Naive thymus-derived CD4-positive, alpha-beta T cell (primary cell): ENCODE data around the gene IL13RA2. TPM values are rescaled to one million over a fixed set of nuclear protein-coding genes. Genes with fewer than 3 reads are reported as not detected.

Experiments used
- ATAC-seq: fragments of 150-1000 bp; cut with Tn5 transposase; 2 replicates; pipeline ENCODE4 v1.10.0; 2021; ENCODE audit warnings: mild to moderate bottlenecking, moderate library complexity
- CTCF ChIA-PET: fragments of 350-600 bp; sonication (Branson Sonifier 250); formaldehyde crosslinking; loops from one replicate; lab custom pipeline; 2021; ENCODE audit warnings: antibody characterized with exemption; lab: Charles Lee
- POLR2A ChIA-PET: fragments of 350-600 bp; sonication (Branson Sonifier 250); formaldehyde crosslinking; loops from one replicate; lab custom pipeline; 2021; ENCODE audit warnings: antibody characterized with exemption, inconsistent platforms; lab: Charles Lee
- DNase-seq, 9 donors: peaks; one replicate each; pipeline versions ENCODE4 v3.0.0 to v3.0.0-alpha.2; 2020 to 2022; ENCODE audit warnings: mixed read lengths in 1 of 9
- H3K27ac ChIP-seq: one replicate; pipeline ENCODE4 v1.7.0; 2013; ENCODE audit warnings: mild to moderate bottlenecking, low read depth, low read length, moderate library complexity
- H3K27me3 ChIP-seq, 2 donors: one replicate each; pipeline ENCODE4 v1.7.0; 2013; ENCODE audit warnings: low read length in 2 of 2, mild to moderate bottlenecking in 2 of 2, moderate library complexity in 2 of 2; ENCODE audit not compliant: control insufficient read depth in 2 of 2, insufficient read depth in 2 of 2
- H3K36me3 ChIP-seq, 3 experiments: 1 replicate in 2 of 3; 2 replicates in 1 of 3; pipeline ENCODE4 v1.7.0; 2013; ENCODE audit warnings: low read length in 3 of 3, mild to moderate bottlenecking in 3 of 3, moderate library complexity in 1 of 3; ENCODE audit not compliant: insufficient read depth in 3 of 3, control insufficient read depth in 2 of 3
- H3K4me1 ChIP-seq, 2 donors: one replicate each; pipeline ENCODE4 v1.7.0; 2013; ENCODE audit warnings: low read length in 2 of 2, mild to moderate bottlenecking in 2 of 2, moderate library complexity in 1 of 2; ENCODE audit not compliant: control insufficient read depth in 2 of 2, insufficient read depth in 2 of 2
- H3K4me3 ChIP-seq: 2 replicates; pipeline ENCODE4 v1.7.0; 2013; ENCODE audit warnings: mild to moderate bottlenecking, low read length
- H3K9me3 ChIP-seq, 3 experiments: 1 replicate in 2 of 3; 2 replicates in 1 of 3; pipeline ENCODE4 v1.7.0; 2013; ENCODE audit warnings: low read length in 3 of 3; ENCODE audit not compliant: control insufficient read depth in 2 of 3
- H3K27ac Mint-ChIP-seq, 9 donors: one replicate each; pipeline ENCODE4 v1.8.0; 2020 to 2022; ENCODE audit warnings: mixed read lengths in 9 of 9, mild to moderate bottlenecking in 8 of 9, moderate library complexity in 5 of 9, inconsistent platforms in 2 of 9
- H3K27me3 Mint-ChIP-seq, 5 donors: one replicate each; pipeline ENCODE4 v1.8.0; 2021 to 2022; ENCODE audit warnings: mixed read lengths in 5 of 5, mild to moderate bottlenecking in 1 of 5
- H3K36me3 Mint-ChIP-seq, 5 donors: one replicate each; pipeline ENCODE4 v1.8.0; 2020 to 2022; ENCODE audit warnings: mixed read lengths in 5 of 5, mild to moderate bottlenecking in 3 of 5, inconsistent platforms in 1 of 5
- H3K4me1 Mint-ChIP-seq, 7 donors: one replicate each; pipeline ENCODE4 v1.8.0; 2020 to 2022; ENCODE audit warnings: mixed read lengths in 7 of 7, mild to moderate bottlenecking in 3 of 7, inconsistent platforms in 1 of 7
- H3K4me3 Mint-ChIP-seq, 10 donors: one replicate each; pipeline ENCODE4 v1.8.0; 2020 to 2022; ENCODE audit warnings: mild to moderate bottlenecking in 10 of 10, mixed read lengths in 10 of 10, moderate library complexity in 6 of 10, inconsistent platforms in 2 of 10
- H3K9me3 Mint-ChIP-seq, 11 donors: one replicate each; pipeline ENCODE4 v1.8.0; 2020 to 2022; ENCODE audit warnings: mixed read lengths in 11 of 11, mild to moderate bottlenecking in 4 of 11, inconsistent platforms in 1 of 11, moderate library complexity in 1 of 11
- intact Hi-C, 2 donors: fragments of 100-400 bp; cut with micrococcal nuclease; formaldehyde crosslinking; loops; one replicate each; pipeline ENCODE4 v1.15.1; 2023
- polyA plus RNA-seq, 2 donors: library from polyadenylated mRNA; unstranded; fragments of 300-500 nt; fragmentation: Illumina TruSeq; gene quantifications; one replicate each; pipeline ENCODE4 v1.2.3, GENCODE V29; 2021
- total RNA-seq, 6 experiments: library from RNA in 5 of 6; stranded (reverse) in 5 of 6; gene quantifications; 1 replicate in 5 of 6; 2 replicates in 1 of 6; pipeline ENCODE4 v1.2.3 and lab custom pipeline; 2021 to 2026

The IL13RA2 gene
- total and polyA plus RNA-seq, 7 experiments from 2014 or later = not detected

DNA sequence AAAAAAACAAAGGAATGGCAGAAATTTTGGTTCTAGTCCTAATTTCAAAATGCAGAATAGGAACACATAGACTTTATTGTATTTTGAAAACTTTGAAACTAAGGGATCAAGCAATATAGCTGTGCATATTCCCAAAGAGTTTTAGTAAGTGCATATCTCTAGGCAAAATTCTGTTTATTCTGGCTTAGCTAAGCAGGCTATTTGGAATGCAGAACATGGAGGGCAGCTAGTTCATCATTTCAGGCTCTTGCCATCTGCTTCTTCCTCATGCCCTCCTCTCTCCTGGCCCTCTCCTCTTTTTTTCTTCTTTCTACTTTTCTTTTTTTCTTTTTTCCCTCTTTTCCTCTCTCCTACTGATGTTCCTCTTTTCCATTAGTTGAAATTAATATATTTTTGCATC is 12.0 kb upstream of the IL13RA2 start:
- Mint-ChIP-seq H3K4me1 (no peaks in the 10 kb centered on the region), H3K9me3 (peaks cover 0 to 4% (median 0%) of the 10 kb centered on the region in 11 donors), H3K27ac (no peak overlapping the region), H3K4me3 (no peak overlapping the region), H3K27me3 (no peaks in the 10 kb centered on the region), H3K36me3 (no peaks in the 10 kb centered on the region)
- no peak overlapping the region for H3K27ac ChIP-seq
- no peaks in the 10 kb centered on the region for H3K27me3 ChIP-seq
- DNase-seq (no peak), ATAC-seq (no peak)
- no peaks in the 10 kb centered on the region for H3K9me3 ChIP-seq
- H3K36me3 ChIP-seq = no peaks in the 10 kb centered on the region
- ChIA-PET POLR2A (no interaction called here), CTCF (no interaction called here)
- no peak overlapping the region for H3K4me3 ChIP-seq
- intact Hi-C loops = no loop called here
- no peaks in the 10 kb centered on the region for H3K4me1 ChIP-seq

GRCh38 chrX:115023811-115024210 is 6.4 kb upstream of the IL13RA2 start:
- Mint-ChIP-seq H3K27ac (no peak overlapping the region), H3K9me3 (peaks cover 0 to 4% (median 0%) of the 10 kb centered on the region in 11 donors), H3K27me3 (no peaks in the 10 kb centered on the region), H3K4me3 (no peak overlapping the region), H3K4me1 (no peaks in the 10 kb centered on the region), H3K36me3 (no peaks in the 10 kb centered on the region)
- no peaks in the 10 kb centered on the region for H3K36me3 ChIP-seq
- no peaks in the 10 kb centered on the region for H3K9me3 ChIP-seq
- ATAC-seq = no peak
- ChIA-PET CTCF (no interaction called here), POLR2A (no interaction called here)
- no peaks in the 10 kb centered on the region for H3K27me3 ChIP-seq
- no peak for DNase-seq
- no peak overlapping the region for H3K4me3 ChIP-seq
- intact Hi-C loops = no loop called here
- H3K27ac ChIP-seq = no peak overlapping the region
- H3K4me1 ChIP-seq = no peaks in the 10 kb centered on the region

DNA sequence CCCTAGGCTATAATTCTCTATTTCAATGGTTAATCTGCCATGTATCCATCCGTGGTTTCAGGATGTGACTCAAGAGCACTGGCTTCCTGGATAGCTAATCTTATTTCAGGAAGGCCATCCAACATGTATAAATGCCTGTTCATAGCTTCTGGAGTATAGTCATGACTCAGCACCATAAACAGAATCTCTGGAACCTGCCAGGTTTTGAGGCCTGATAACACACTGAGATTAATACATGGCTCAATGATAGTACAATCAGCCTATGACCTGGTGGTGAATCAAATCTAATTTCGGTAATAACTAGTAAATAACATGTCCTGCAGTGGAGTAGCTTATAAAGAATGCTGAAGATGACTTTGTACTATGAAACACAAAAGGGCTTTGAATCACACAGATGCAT is 5.7 kb upstream of the IL13RA2 start:
- Histone ChIP-seq H3K27me3 (no peaks in the 10 kb centered on the region), H3K27ac (no peak overlapping the region), H3K4me1 (no peaks in the 10 kb centered on the region), H3K9me3 (no peaks in the 10 kb centered on the region), H3K4me3 (no peak overlapping the region), H3K36me3 (no peaks in the 10 kb centered on the region)
- CTCF ChIA-PET = no interaction called here
- Mint-ChIP-seq H3K27ac (no peak overlapping the region), H3K27me3 (no peaks in the 10 kb centered on the region), H3K9me3 (peaks cover 0 to 8% (median 0%) of the 10 kb centered on the region in 11 donors), H3K4me3 (no peak overlapping the region), H3K4me1 (no peaks in the 10 kb centered on the region), H3K36me3 (no peaks in the 10 kb centered on the region)
- DNase-seq (no peak), ATAC-seq (no peak)
- POLR2A ChIA-PET = no interaction called here
- intact Hi-C loops = no loop called here

DNA sequence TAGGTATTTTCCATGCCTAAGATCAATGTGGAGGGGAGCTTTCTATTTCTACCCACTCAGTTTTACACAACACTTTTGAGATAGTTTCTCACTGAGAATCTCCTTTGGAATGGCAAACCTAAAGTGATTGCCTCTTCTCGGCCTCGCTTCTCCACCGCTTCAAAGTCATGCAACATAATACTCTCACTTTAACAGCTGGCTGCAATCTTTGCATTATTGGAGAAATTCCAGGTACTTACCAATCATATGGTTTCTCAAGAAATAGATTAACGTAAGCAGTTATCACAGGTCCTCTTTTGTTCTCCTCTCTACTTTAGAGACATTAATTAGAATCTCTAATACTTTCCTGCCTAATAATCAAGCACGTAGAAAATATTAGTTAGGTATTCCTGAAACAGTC is 3.7 kb upstream of the IL13RA2 start:
- DNase-seq (no peak), ATAC-seq (no peak)
- H3K4me1 ChIP-seq = no peaks in the 10 kb centered on the region
- ChIA-PET POLR2A (no interaction called here), CTCF (no interaction called here)
- no peak overlapping the region for H3K27ac ChIP-seq
- no peak overlapping the region for H3K27ac Mint-ChIP-seq
- H3K36me3 ChIP-seq = no peaks in the 10 kb centered on the region
- no peak overlapping the region for H3K4me3 ChIP-seq
- H3K4me3 Mint-ChIP-seq = no peak overlapping the region
- H3K9me3 ChIP-seq = no peaks in the 10 kb centered on the region
- H3K9me3 Mint-ChIP-seq = peaks cover 0 to 8% (median 0%) of the 10 kb centered on the region in 11 donors
- no peaks in the 10 kb centered on the region for H3K4me1 Mint-ChIP-seq
- no peaks in the 10 kb centered on the region for H3K36me3 Mint-ChIP-seq
- H3K27me3 Mint-ChIP-seq = no peaks in the 10 kb centered on the region
- intact Hi-C loops = no loop called here
- no peaks in the 10 kb centered on the region for H3K27me3 ChIP-seq

- Histone ChIP-seq H3K27ac (no peak overlapping the region), H3K36me3 (no peaks in the 10 kb centered on the region), H3K4me3 (no peak overlapping the region), H3K9me3 (no peaks in the 10 kb centered on the region), H3K4me1 (no peaks in the 10 kb centered on the region), H3K27me3 (no peaks in the 10 kb centered on the region)
- Mint-ChIP-seq H3K9me3 (peaks cover 0 to 5% (median 0%) of the 10 kb centered on the region in 11 donors), H3K27ac (no peak overlapping the region), H3K4me3 (no peak overlapping the region), H3K27me3 (no peaks in the 10 kb centered on the region), H3K36me3 (no peaks in the 10 kb centered on the region), H3K4me1 (no peaks in the 10 kb centered on the region)
- ChIA-PET POLR2A (no interaction called here), CTCF (no interaction called here)
- intact Hi-C loops = no loop called here
- ATAC-seq (no peak), DNase-seq (no peak)
Measured at GRCh38 chrX:115018944-115019343, 1.5 kb upstream of the IL13RA2 start.

- no peak for DNase-seq
- Mint-ChIP-seq H3K36me3 (no peaks in the 10 kb centered on the region), H3K27me3 (no peaks in the 10 kb centered on the region), H3K27ac (no peak overlapping the region), H3K4me3 (no peak overlapping the region), H3K9me3 (peaks cover 0 to 5% (median 0%) of the 10 kb centered on the region in 11 donors), H3K4me1 (no peaks in the 10 kb centered on the region)
- Histone ChIP-seq H3K36me3 (no peaks in the 10 kb centered on the region), H3K27ac (no peak overlapping the region), H3K9me3 (no peaks in the 10 kb centered on the region), H3K4me3 (no peak overlapping the region), H3K27me3 (no peaks in the 10 kb centered on the region), H3K4me1 (no peaks in the 10 kb centered on the region)
- CTCF ChIA-PET = no interaction called here
- no peak for ATAC-seq
- POLR2A ChIA-PET = no interaction called here
- intact Hi-C loops = no loop called here
Measured at GRCh38 chrX:115018040-115018647, 728 bp upstream of the IL13RA2 start.

GRCh38 chrX:115013705-115014104 is 3.7 kb downstream of the IL13RA2 start:
- no peak overlapping the region for H3K27ac ChIP-seq
- POLR2A ChIA-PET = no interaction called here
- H3K4me3 ChIP-seq = no peak overlapping the region
- Mint-ChIP-seq H3K27me3 (no peaks in the 10 kb centered on the region), H3K27ac (no peak overlapping the region), H3K4me1 (no peaks in the 10 kb centered on the region), H3K4me3 (no peak overlapping the region), H3K36me3 (no peaks in the 10 kb centered on the region), H3K9me3 (peaks cover 0 to 8% (median 0%) of the 10 kb centered on the region in 11 donors)
- H3K27me3 ChIP-seq = no peaks in the 10 kb centered on the region
- H3K36me3 ChIP-seq = no peaks in the 10 kb centered on the region
- H3K4me1 ChIP-seq = no peaks in the 10 kb centered on the region
- CTCF ChIA-PET = no interaction called here
- DNase-seq = no peak
- ATAC-seq = no peak
- no peaks in the 10 kb centered on the region for H3K9me3 ChIP-seq
- intact Hi-C loops = no loop called here
